IMR-90 (cell line): Measurements from ENCODE around the gene LYZ. TPM values are rescaled to one million over a fixed set of nuclear protein-coding genes. Genes with fewer than 3 reads are reported as not detected.

Experiments used
- ATAC-seq: fragments of 200-7000 bp; cut with Tn5 transposase; 2 replicates; pipeline ENCODE4 v1.9.1; 2020; ENCODE audit warnings: low read depth, mild to moderate bottlenecking, moderate library complexity
- BruUV-seq: library from RNA; stranded (reverse); fragments of 400-500 nt; replicated peaks from 2 replicates; lab custom pipeline; 2021; lab: Mats Ljungman, UMichigan
- CTCF ChIA-PET: fragments of 300-600 bp; formaldehyde crosslinking; extraction: SDS; loops from one replicate; lab custom pipeline; 2021; ENCODE audit warnings: antibody characterized with exemption; lab: Yijun Ruan, JAX
- POLR2A ChIA-PET: fragments of 300-600 bp; sonication (Branson Sonifier 250); formaldehyde crosslinking; loops from one replicate; lab custom pipeline; 2022; ENCODE audit warnings: antibody characterized with exemption; ENCODE audit not compliant: unreplicated experiment; lab: Charles Lee
- DNase-seq: peaks from one replicate; pipeline ENCODE4 v3.0.0; 2013
- H2AFZ ChIP-seq: replicated peaks from 2 replicates; pipeline ENCODE3; 2013; ENCODE audit warnings: low read length, mild to moderate bottlenecking; ENCODE audit not compliant: poor library complexity
- H2AK5ac ChIP-seq: 2 replicates; pipeline ENCODE4 v1.6.1; 2013; ENCODE audit warnings: low read depth, low read length, inconsistent platforms
- H2AK9ac ChIP-seq: replicated peaks from 2 replicates; pipeline ENCODE3; 2013; ENCODE audit warnings: mild to moderate bottlenecking, low read depth, low read length, moderate library complexity; ENCODE audit not compliant: poor library complexity
- H2BK120ac ChIP-seq: 2 replicates; pipeline ENCODE4 v1.6.1; 2013; ENCODE audit warnings: low read depth, low read length, inconsistent platforms
- H2BK15ac ChIP-seq: 3 replicates; pipeline ENCODE4 v1.6.1; 2013; ENCODE audit warnings: low read depth, low read length, inconsistent platforms
- H2BK20ac ChIP-seq: 2 replicates; pipeline ENCODE4 v1.6.1; 2013; ENCODE audit warnings: low read depth, mild to moderate bottlenecking, inconsistent platforms, low read length, moderate library complexity
- H2BK5ac ChIP-seq: 2 replicates; pipeline ENCODE4 v1.6.1; 2013; ENCODE audit warnings: mild to moderate bottlenecking, low read depth, low read length, inconsistent platforms; ENCODE audit not compliant: poor library complexity, severe bottlenecking
- H3K14ac ChIP-seq: replicated peaks from 2 replicates; pipeline ENCODE4 v1.6.1; 2013; ENCODE audit warnings: low read depth, low read length, inconsistent platforms
- H3K18ac ChIP-seq: 2 replicates; pipeline ENCODE4 v1.6.1; 2013; ENCODE audit warnings: low read depth, low read length, control low read depth
- H3K23ac ChIP-seq: 2 replicates; pipeline ENCODE4 v1.6.1; 2013; ENCODE audit warnings: low read depth, low read length, inconsistent platforms
- H3K27ac ChIP-seq: 2 replicates; pipeline ENCODE4 v1.5.1; 2013; ENCODE audit warnings: mild to moderate bottlenecking, control low read depth, low read length; ENCODE audit not compliant: insufficient read depth
- H3K27me3 ChIP-seq: 2 replicates; pipeline ENCODE4 v1.6.1; 2013; ENCODE audit warnings: low read length; ENCODE audit not compliant: control insufficient read depth, insufficient read depth
- H3K36me3 ChIP-seq: 2 replicates; pipeline ENCODE4 v1.6.1; 2013; ENCODE audit warnings: low read length, mixed read lengths; ENCODE audit not compliant: control insufficient read depth, insufficient read depth
- H3K4ac ChIP-seq: 2 replicates; pipeline ENCODE4 v1.6.1; 2013; ENCODE audit warnings: low read depth, low read length, inconsistent platforms
- H3K4me1 ChIP-seq: 2 replicates; pipeline ENCODE4 v1.6.1; 2013; ENCODE audit warnings: low read length, mixed read lengths; ENCODE audit not compliant: control insufficient read depth, insufficient read depth
- H3K4me2 ChIP-seq: 2 replicates; pipeline ENCODE4 v1.6.1; 2013; ENCODE audit warnings: low read depth, mild to moderate bottlenecking, control low read depth, low read length, moderate library complexity
- H3K4me3 ChIP-seq: 2 replicates; pipeline ENCODE4 v1.5.1; 2013; ENCODE audit warnings: low read depth, mild to moderate bottlenecking, control low read depth, low read length, moderate library complexity; ENCODE audit not compliant: insufficient read depth
- H3K56ac ChIP-seq: 2 replicates; pipeline ENCODE4 v1.6.1; 2013; ENCODE audit warnings: low read length, inconsistent platforms; ENCODE audit not compliant: insufficient read depth; ENCODE audit errors: extremely low read depth
- H3K79me1 ChIP-seq, 2 experiments: 2 replicates each; pipeline ENCODE4 v1.6.1; 2013; ENCODE audit warnings: low read length in 2 of 2, inconsistent platforms in 1 of 2, low read depth in 1 of 2
- H3K9ac ChIP-seq: 2 replicates; pipeline ENCODE4 v1.6.1; 2013; ENCODE audit warnings: low read depth, low read length, control low read depth
- H3K9me1 ChIP-seq: 2 replicates; pipeline ENCODE4 v1.6.1; 2013; ENCODE audit warnings: low read length, inconsistent platforms; ENCODE audit not compliant: insufficient read depth
- H3K9me3 ChIP-seq: 2 replicates; pipeline ENCODE4 v1.6.1; 2013; ENCODE audit warnings: low read length; ENCODE audit not compliant: control insufficient read depth, insufficient read depth
- H4K20me1 ChIP-seq: 2 replicates; pipeline ENCODE4 v1.6.1; 2013; ENCODE audit warnings: low read length, inconsistent platforms; ENCODE audit not compliant: insufficient read depth
- H4K5ac ChIP-seq: 2 replicates; pipeline ENCODE4 v1.6.1; 2013; ENCODE audit warnings: mild to moderate bottlenecking, low read depth, low read length, control low read depth
- H4K8ac ChIP-seq, 2 experiments: 2 replicates each; pipeline ENCODE4 v1.6.1; 2013; ENCODE audit warnings: low read depth in 2 of 2, low read length in 2 of 2, control low read depth in 1 of 2, inconsistent platforms in 1 of 2
- H4K91ac ChIP-seq: 2 replicates; pipeline ENCODE4 v1.6.1; 2013; ENCODE audit warnings: low read depth, low read length, inconsistent platforms; ENCODE audit not compliant: insufficient read depth
- MAFK ChIP-seq: IDR thresholded peaks from 2 replicates; pipeline ENCODE4 v1.6.1; 2012; ENCODE audit warnings: low read depth, low read length, improper control_type of control experiment
- RCOR1 ChIP-seq: IDR thresholded peaks from 2 replicates; pipeline ENCODE4 v1.6.1; 2012; ENCODE audit warnings: mild to moderate bottlenecking, low read length, improper control_type of control experiment; ENCODE audit not compliant: insufficient replicate concordance
- SMC3 ChIP-seq: fragments of 150-350 bp; IDR thresholded peaks from 2 replicates; pipeline ENCODE4 v1.6.1; 2016; ENCODE audit warnings: low read depth, mild to moderate bottlenecking, antibody characterized with exemption, low read length, moderate library complexity
- WGBS, 2 experiments: methylation state at CpG; one replicate each; pipeline versions ENCODE4 v1.1.5 to v1.1.7; 2013; ENCODE audit warnings: missing lambda C conversion rate in 2 of 2; ENCODE audit not compliant: insufficient read length in 1 of 2; ENCODE audit errors: extremely low coverage in 2 of 2; 5-methylcytosine and 5-hydroxymethylcytosine counted together
- dilution Hi-C: fragments of 300-500 bp; cut with HindIII; formaldehyde crosslinking; loops from one replicate; pipeline ENCODE4 v1.14.3; 2018; ENCODE audit warnings: low sequenced_read_pairs; ENCODE audit not compliant: unreplicated experiment
- in situ Hi-C: fragments of 300-500 bp; cut with MboI; formaldehyde crosslinking; loops from 3 replicates; pipeline ENCODE4 v1.14.3; 2019; ENCODE audit warnings: low sequenced_read_pairs, inconsistent platforms, mixed read lengths
- intact Hi-C: fragments of 100-400 bp; cut with micrococcal nuclease; formaldehyde crosslinking; loops from 2 replicates; pipeline ENCODE4 v1.10.0; 2022
- polyA plus RNA-seq, 3 experiments: library from polyadenylated mRNA; depleted of rRNA; stranded (reverse); fragments of >200 nt; gene quantifications; 2 replicates each; pipeline ENCODE4 v1.2.3, GENCODE V29; 2012; ENCODE audit warnings: low replicate concordance in 1 of 3
- total RNA-seq: library from RNA; depleted of rRNA; stranded (reverse); fragments of >200 nt; gene quantifications from 2 replicates; pipeline ENCODE4 v1.2.3, GENCODE V29; 2012
- TF ChIP-seq, protein P1 (sequence below): fragments of 150-350 bp; IDR thresholded peaks from 2 replicates; pipeline ENCODE4 v1.6.1; 2017; ENCODE audit warnings: mild to moderate bottlenecking, antibody characterized with exemption, low read length, low read depth
- TF ChIP-seq, protein P2 (sequence below): fragments of 150-350 bp; IDR thresholded peaks from 2 replicates; pipeline ENCODE4 v1.6.1; 2016; ENCODE audit warnings: low read depth, mild to moderate bottlenecking, low read length, moderate library complexity, borderline replicate concordance
- TF ChIP-seq, protein P3 (sequence below): conservative IDR thresholded peaks from 2 replicates; pipeline ENCODE4 v1.5.1; 2012; ENCODE audit warnings: mild to moderate bottlenecking, low read depth, low read length, improper control_type of control experiment

The LYZ gene
- total and polyA plus RNA-seq, 2 of the 4 experiments (the other 2 are of a cell fraction), result not detected

DNA sequence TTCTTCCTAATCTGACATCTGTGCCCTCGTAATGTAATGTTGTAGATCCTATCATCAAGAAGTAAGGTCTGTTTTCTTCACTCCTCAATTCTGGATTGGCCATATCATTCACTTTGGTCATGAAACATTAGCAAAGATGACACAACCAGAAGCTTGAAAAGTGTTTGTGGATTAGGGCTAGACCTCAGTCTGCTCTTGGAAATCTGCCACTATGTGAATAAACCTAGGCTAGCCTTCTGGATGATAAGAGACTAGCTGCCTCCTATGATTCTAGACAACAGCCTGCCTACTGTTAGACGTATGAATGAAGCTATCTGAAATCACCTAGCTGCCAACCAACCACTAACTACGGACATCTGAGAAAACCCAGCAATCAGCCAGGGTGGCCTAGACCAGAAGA, 38.7 kb upstream of the LYZ start:
- in situ Hi-C loops, result no loop called here
- no peak overlapping the region for H2BK120ac ChIP-seq
- BruUV-seq, result no TSS peak
- H3K4ac ChIP-seq, result no peak overlapping the region
- dilution Hi-C loops, result no loop called here
- no peak overlapping the region for H2AK5ac ChIP-seq
- H4K8ac ChIP-seq, result no peak overlapping the region
- no peak overlapping the region for H4K5ac ChIP-seq
- no peaks in the 10 kb centered on the region for H3K9me3 ChIP-seq
- H2AFZ ChIP-seq, result no peak overlapping the region
- H3K4me1 ChIP-seq, result no peaks in the 10 kb centered on the region
- no peak overlapping the region for H3K56ac ChIP-seq
- H3K36me3 ChIP-seq, result no peaks in the 10 kb centered on the region
- no peak for TF ChIP-seq SMC3
- TF ChIP-seq, protein P1, sequence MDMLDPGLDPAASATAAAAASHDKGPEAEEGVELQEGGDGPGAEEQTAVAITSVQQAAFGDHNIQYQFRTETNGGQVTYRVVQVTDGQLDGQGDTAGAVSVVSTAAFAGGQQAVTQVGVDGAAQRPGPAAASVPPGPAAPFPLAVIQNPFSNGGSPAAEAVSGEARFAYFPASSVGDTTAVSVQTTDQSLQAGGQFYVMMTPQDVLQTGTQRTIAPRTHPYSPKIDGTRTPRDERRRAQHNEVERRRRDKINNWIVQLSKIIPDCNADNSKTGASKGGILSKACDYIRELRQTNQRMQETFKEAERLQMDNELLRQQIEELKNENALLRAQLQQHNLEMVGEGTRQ, result no peak
- TF ChIP-seq MAFK, result no peak
- TF ChIP-seq RCOR1, result no peak
- TF ChIP-seq, protein P2, sequence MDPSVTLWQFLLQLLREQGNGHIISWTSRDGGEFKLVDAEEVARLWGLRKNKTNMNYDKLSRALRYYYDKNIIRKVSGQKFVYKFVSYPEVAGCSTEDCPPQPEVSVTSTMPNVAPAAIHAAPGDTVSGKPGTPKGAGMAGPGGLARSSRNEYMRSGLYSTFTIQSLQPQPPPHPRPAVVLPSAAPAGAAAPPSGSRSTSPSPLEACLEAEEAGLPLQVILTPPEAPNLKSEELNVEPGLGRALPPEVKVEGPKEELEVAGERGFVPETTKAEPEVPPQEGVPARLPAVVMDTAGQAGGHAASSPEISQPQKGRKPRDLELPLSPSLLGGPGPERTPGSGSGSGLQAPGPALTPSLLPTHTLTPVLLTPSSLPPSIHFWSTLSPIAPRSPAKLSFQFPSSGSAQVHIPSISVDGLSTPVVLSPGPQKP, result no peak
- TF ChIP-seq, protein P3, sequence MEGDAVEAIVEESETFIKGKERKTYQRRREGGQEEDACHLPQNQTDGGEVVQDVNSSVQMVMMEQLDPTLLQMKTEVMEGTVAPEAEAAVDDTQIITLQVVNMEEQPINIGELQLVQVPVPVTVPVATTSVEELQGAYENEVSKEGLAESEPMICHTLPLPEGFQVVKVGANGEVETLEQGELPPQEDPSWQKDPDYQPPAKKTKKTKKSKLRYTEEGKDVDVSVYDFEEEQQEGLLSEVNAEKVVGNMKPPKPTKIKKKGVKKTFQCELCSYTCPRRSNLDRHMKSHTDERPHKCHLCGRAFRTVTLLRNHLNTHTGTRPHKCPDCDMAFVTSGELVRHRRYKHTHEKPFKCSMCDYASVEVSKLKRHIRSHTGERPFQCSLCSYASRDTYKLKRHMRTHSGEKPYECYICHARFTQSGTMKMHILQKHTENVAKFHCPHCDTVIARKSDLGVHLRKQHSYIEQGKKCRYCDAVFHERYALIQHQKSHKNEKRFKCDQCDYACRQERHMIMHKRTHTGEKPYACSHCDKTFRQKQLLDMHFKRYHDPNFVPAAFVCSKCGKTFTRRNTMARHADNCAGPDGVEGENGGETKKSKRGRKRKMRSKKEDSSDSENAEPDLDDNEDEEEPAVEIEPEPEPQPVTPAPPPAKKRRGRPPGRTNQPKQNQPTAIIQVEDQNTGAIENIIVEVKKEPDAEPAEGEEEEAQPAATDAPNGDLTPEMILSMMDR, result no peak
- no CpG with 5 or more reads among the region's 3 CpGs for WGBS, 2 experiments
- H3K79me1 ChIP-seq, result no peaks in the 10 kb centered on the region
- no peak overlapping the region for H2BK15ac ChIP-seq
- no peak overlapping the region for H3K9ac ChIP-seq
- H3K4me2 ChIP-seq, result no peak overlapping the region
- no peak overlapping the region for H3K4me3 ChIP-seq
- H3K27me3 ChIP-seq, result no peaks in the 10 kb centered on the region; the same call in 1 of the 2 replicates
- no peaks in the 10 kb centered on the region for H3K9me1 ChIP-seq
- H4K91ac ChIP-seq, result no peak overlapping the region
- no peak overlapping the region for H3K18ac ChIP-seq
- no peak overlapping the region for H3K27ac ChIP-seq
- H2BK20ac ChIP-seq, result no peak overlapping the region
- no peaks in the 10 kb centered on the region for H4K20me1 ChIP-seq
- peak; percentile 3 for DNase-seq
- no peak for ATAC-seq
- POLR2A ChIA-PET, result no interaction called here
- intact Hi-C loops, result no loop called here
- CTCF ChIA-PET, result no interaction called here
- no peak overlapping the region for H2BK5ac ChIP-seq
- no peak overlapping the region for H3K23ac ChIP-seq
- no peak overlapping the region for H2AK9ac ChIP-seq
- no peak overlapping the region for H3K14ac ChIP-seq
